ENCODE data around the gene SPG7.

SPG7 gene

GRCh38 chr16:89531821-89532526 lies 23.8 kb downstream of the SPG7 start:
- Histone ChIP-seq H3K9me2 (ENCODE audit: low read depth, low read length) (no peaks in the 10 kb centered on the region), H3F3A (ENCODE audit: insufficient read depth, low read length) (no peaks in the 10 kb centered on the region), H3K79me2 (ENCODE audit: insufficient read depth, low read length) (no peaks in the 10 kb centered on the region), H3K27me3 (ENCODE audit: insufficient read depth, low read length) (no peaks in the 10 kb centered on the region), H3K4me3 (ENCODE audit: low read depth, low read length, poor library complexity, severe bottlenecking) (no peak overlapping the region), H3K4me2 (ENCODE audit: low read length) (no peak overlapping the region), H2AFZ (ENCODE audit: low read length) (no peak overlapping the region), H3K9ac (ENCODE audit: low read length) (no peak overlapping the region), H3K27ac (ENCODE audit: low read depth, low read length, poor library complexity, severe bottlenecking) (no peak overlapping the region), H3K4me1 (ENCODE audit: insufficient read depth, low read length, severe bottlenecking) (peaks cover 19% of the 10 kb centered on the region), H4K20me1 (ENCODE audit: insufficient read depth, low read length) (no peaks in the 10 kb centered on the region), H3K9me3 (ENCODE audit: low read length) (no peaks in the 10 kb centered on the region), H3K36me3 (ENCODE audit: insufficient read depth, low read length) (peaks cover 82% of the 10 kb centered on the region)
- TF ChIP-seq EZH2 (IDR thresholded peaks at IDR 0.05; ENCODE audit: borderline replicate concordance, low read length) (no peak), CTCF (IDR thresholded peaks at IDR 0.05; ENCODE audit: low read length) (no peak)

DNA sequence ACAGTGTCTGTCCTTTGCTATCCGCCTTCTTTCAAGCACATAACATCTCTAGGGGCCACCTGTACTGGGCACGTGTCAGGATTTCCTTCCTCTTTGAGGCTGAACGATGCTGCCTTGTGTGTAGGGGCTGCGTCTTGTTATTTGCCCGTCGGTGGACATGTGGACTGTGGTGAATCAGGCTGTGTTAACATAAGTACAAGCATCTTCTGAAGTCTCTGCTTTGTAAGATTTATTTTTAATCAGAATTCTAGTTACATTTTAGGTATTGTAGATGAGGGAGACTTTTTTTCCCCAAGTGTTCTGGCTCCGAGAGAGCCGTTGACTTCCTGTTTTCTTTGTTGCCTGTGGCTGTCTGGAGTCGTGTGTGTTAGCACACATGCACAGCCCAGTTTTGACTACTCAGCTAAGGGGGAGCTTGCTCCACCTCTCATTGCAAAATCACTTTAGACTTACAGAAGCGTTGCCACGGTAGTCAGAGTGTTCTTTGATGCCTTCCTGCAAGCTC lies 26.1 kb downstream of the SPG7 start:
- Histone ChIP-seq H3K27ac (ENCODE audit: low read depth, low read length, poor library complexity, severe bottlenecking) (peak overlapping the region; percentile 90), H3K4me2 (ENCODE audit: low read length) (peak overlapping the region; percentile 43; the same call in 1 of the 2 replicates), H3F3A (ENCODE audit: insufficient read depth, low read length) (no peaks in the 10 kb centered on the region), H3K9me2 (ENCODE audit: low read depth, low read length) (no peaks in the 10 kb centered on the region), H2AFZ (ENCODE audit: low read length) (no peak overlapping the region), H3K79me2 (ENCODE audit: insufficient read depth, low read length) (no peaks in the 10 kb centered on the region), H3K9me3 (ENCODE audit: low read length) (no peaks in the 10 kb centered on the region), H3K4me3 (ENCODE audit: low read depth, low read length, poor library complexity, severe bottlenecking) (peak overlapping the region; percentile 7), H3K4me1 (ENCODE audit: insufficient read depth, low read length, severe bottlenecking) (peaks cover 19% of the 10 kb centered on the region), H3K9ac (ENCODE audit: low read length) (peak overlapping the region; percentile 37), H4K20me1 (ENCODE audit: insufficient read depth, low read length) (no peaks in the 10 kb centered on the region), H3K27me3 (ENCODE audit: insufficient read depth, low read length) (no peaks in the 10 kb centered on the region), H3K36me3 (ENCODE audit: insufficient read depth, low read length) (peaks cover 79% of the 10 kb centered on the region)
- TF ChIP-seq CTCF (IDR thresholded peaks at IDR 0.05; ENCODE audit: low read length) (no peak), EZH2 (IDR thresholded peaks at IDR 0.05; ENCODE audit: borderline replicate concordance, low read length) (no peak)

GRCh38 chr16:89536371-89536770 lies 28.2 kb downstream of the SPG7 start:
- no peaks in the 10 kb centered on the region for H3F3A ChIP-seq (ENCODE audit: insufficient read depth, low read length)
- no peak overlapping the region for H3K4me2 ChIP-seq (ENCODE audit: low read length)
- H3K79me2 ChIP-seq (ENCODE audit: insufficient read depth, low read length): no peaks in the 10 kb centered on the region
- H3K4me3 ChIP-seq (ENCODE audit: low read depth, low read length, poor library complexity, severe bottlenecking): no peak overlapping the region
- no peaks in the 10 kb centered on the region for H3K27me3 ChIP-seq (ENCODE audit: insufficient read depth, low read length)
- H3K9me2 ChIP-seq (ENCODE audit: low read depth, low read length): no peaks in the 10 kb centered on the region
- no peak overlapping the region for H3K9ac ChIP-seq (ENCODE audit: low read length)
- no peak for TF ChIP-seq CTCF (IDR thresholded peaks at IDR 0.05; ENCODE audit: low read length)
- no peak for TF ChIP-seq EZH2 (IDR thresholded peaks at IDR 0.05; ENCODE audit: borderline replicate concordance, low read length)
- peaks cover 74% of the 10 kb centered on the region for H3K36me3 ChIP-seq (ENCODE audit: insufficient read depth, low read length)
- H4K20me1 ChIP-seq (ENCODE audit: insufficient read depth, low read length): no peaks in the 10 kb centered on the region
- no peak overlapping the region for H3K27ac ChIP-seq (ENCODE audit: low read depth, low read length, poor library complexity, severe bottlenecking)
- peaks cover 19% of the 10 kb centered on the region for H3K4me1 ChIP-seq (ENCODE audit: insufficient read depth, low read length, severe bottlenecking)
- no peak overlapping the region for H2AFZ ChIP-seq (ENCODE audit: low read length)
- no peaks in the 10 kb centered on the region for H3K9me3 ChIP-seq (ENCODE audit: low read length)
